Mucosa of rectum (tissue), 2 donors: ENCODE measurements around the gene PPP1R15A.
"Not testable (repeated sequence)": the region's sequence is repeated elsewhere in the genome, so short reads cannot be mapped to it uniquely, and the experiment has no call there.

Source experiments
- H3K27ac ChIP-seq, 2 donors: one replicate each; pipeline ENCODE4 v1.7.0; 2013; ENCODE audit warnings: inconsistent platforms in 2 of 2, low read depth in 2 of 2, low read length in 2 of 2
- H3K27me3 ChIP-seq, 2 donors: one replicate each; pipeline ENCODE4 v1.7.0; 2013; ENCODE audit warnings: low read length in 2 of 2; ENCODE audit not compliant: control insufficient read depth in 2 of 2, insufficient read depth in 2 of 2
- H3K36me3 ChIP-seq, 2 donors: one replicate each; pipeline ENCODE4 v1.7.0; 2013; ENCODE audit warnings: low read length in 2 of 2; ENCODE audit not compliant: control insufficient read depth in 2 of 2, insufficient read depth in 2 of 2
- H3K4me1 ChIP-seq, 2 donors: one replicate each; pipeline ENCODE4 v1.7.0; 2013; ENCODE audit warnings: low read length in 2 of 2, mild to moderate bottlenecking in 1 of 2; ENCODE audit not compliant: control insufficient read depth in 2 of 2, insufficient read depth in 2 of 2
- H3K4me3 ChIP-seq, 2 donors: one replicate each; pipeline ENCODE4 v1.7.0; 2013; ENCODE audit warnings: low read length in 2 of 2
- H3K9ac ChIP-seq, 2 donors: one replicate each; pipeline ENCODE4 v1.7.0; 2013; ENCODE audit warnings: low read length in 2 of 2, low read depth in 1 of 2, mild to moderate bottlenecking in 1 of 2
- H3K9me3 ChIP-seq, 2 donors: one replicate each; pipeline ENCODE4 v1.7.0; 2013; ENCODE audit warnings: low read length in 2 of 2; ENCODE audit not compliant: control insufficient read depth in 2 of 2
- donor health status: healthy.
- donor health status: Normal muscosa, but diverticular disease.

PPP1R15A gene

GRCh38 chr19:48879696-48880095, 7.5 kb downstream of the PPP1R15A start:
- peaks cover 10 to 14% of the 10 kb centered on the region in 2 donors for H3K4me1 ChIP-seq
- not testable (repeated sequence) for H3K9me3 ChIP-seq, H3K27me3 ChIP-seq, H3K9ac ChIP-seq, H3K4me3 ChIP-seq, H3K27ac ChIP-seq
- peaks cover 0 to 15% of the 10 kb centered on the region in 2 donors for H3K36me3 ChIP-seq

GRCh38 chr19:48881741-48882657, 9.8 kb downstream of the PPP1R15A start:
- H3K36me3 ChIP-seq = peaks cover 0 to 6% of the 10 kb centered on the region in 2 donors
- no peaks in the 10 kb centered on the region for H3K4me1 ChIP-seq
- H3K27ac ChIP-seq = no peak overlapping the region

GRCh38 chr19:48883726-48884125, 11.5 kb downstream of the PPP1R15A start:
- H3K9ac ChIP-seq = no peak overlapping the region
- H3K36me3 ChIP-seq = no peaks in the 10 kb centered on the region
- no peaks in the 10 kb centered on the region for H3K4me1 ChIP-seq
- no peak overlapping the region for H3K27ac ChIP-seq
- H3K27me3 ChIP-seq = no peaks in the 10 kb centered on the region
- no peak overlapping the region for H3K4me3 ChIP-seq
- no peaks in the 10 kb centered on the region for H3K9me3 ChIP-seq

More at GRCh38 chr19:48881741-48882657, 9.8 kb downstream of the PPP1R15A start:
- no peaks in the 10 kb centered on the region for H3K9me3 ChIP-seq
- no peaks in the 10 kb centered on the region for H3K27me3 ChIP-seq
- H3K9ac ChIP-seq = no peak overlapping the region
- no peak overlapping the region for H3K4me3 ChIP-seq

GRCh38 chr19:48887861-48888612, 15.8 kb downstream of the PPP1R15A start:
- peaks cover 2 to 4% of the 10 kb centered on the region in 2 donors for H3K4me1 ChIP-seq
- H3K27ac ChIP-seq = no peak overlapping the region
- H3K4me3 ChIP-seq = no peak overlapping the region
- no peaks in the 10 kb centered on the region for H3K27me3 ChIP-seq
- H3K36me3 ChIP-seq = no peaks in the 10 kb centered on the region
- H3K9me3 ChIP-seq = no peaks in the 10 kb centered on the region
- H3K9ac ChIP-seq = no peak overlapping the region

GRCh38 chr19:48889496-48889895, 17.3 kb downstream of the PPP1R15A start:
- not testable (repeated sequence) for H3K4me1 ChIP-seq, H3K27me3 ChIP-seq, H3K4me3 ChIP-seq, H3K27ac ChIP-seq, H3K36me3 ChIP-seq, H3K9ac ChIP-seq, H3K9me3 ChIP-seq

- Histone ChIP-seq H3K27ac (no peak overlapping the region), H3K4me1 (peaks cover 2 to 4% of the 10 kb centered on the region in 2 donors), H3K9ac (no peak overlapping the region), H3K4me3 (no peak overlapping the region), H3K27me3 (no peaks in the 10 kb centered on the region), H3K9me3 (no peaks in the 10 kb centered on the region), H3K36me3 (no peaks in the 10 kb centered on the region)
Measured at GRCh38 chr19:48890551-48890950, 18.3 kb downstream of the PPP1R15A start.

GRCh38 chr19:48895226-48895625, 23.0 kb downstream of the PPP1R15A start:
- Histone ChIP-seq H3K27ac (no peak overlapping the region), H3K9me3 (no peaks in the 10 kb centered on the region), H3K36me3 (no peaks in the 10 kb centered on the region), H3K9ac (no peak overlapping the region), H3K4me3 (no peak overlapping the region), H3K27me3 (no peaks in the 10 kb centered on the region), H3K4me1 (peaks cover 2 to 4% of the 10 kb centered on the region in 2 donors)

GRCh38 chr19:48896191-48896720, 24.0 kb downstream of the PPP1R15A start:
- Histone ChIP-seq H3K9me3 (no peaks in the 10 kb centered on the region), H3K4me1 (peaks cover 9 to 10% of the 10 kb centered on the region in 2 donors), H3K9ac (no peak overlapping the region), H3K27ac (no peak overlapping the region), H3K4me3 (peak overlapping the region; percentile 23 to 38), H3K36me3 (no peaks in the 10 kb centered on the region), H3K27me3 (no peaks in the 10 kb centered on the region)

- no peaks in the 10 kb centered on the region for H3K36me3 ChIP-seq
- no peak overlapping the region for H3K9ac ChIP-seq
- no peaks in the 10 kb centered on the region for H3K9me3 ChIP-seq
- no peaks in the 10 kb centered on the region for H3K27me3 ChIP-seq
- no peak overlapping the region for H3K4me3 ChIP-seq
- peaks cover 6 to 9% of the 10 kb centered on the region in 2 donors for H3K4me1 ChIP-seq
- H3K27ac ChIP-seq = no peak overlapping the region
Measured at GRCh38 chr19:48897181-48897580, 25.0 kb downstream of the PPP1R15A start.

- not testable (repeated sequence) for H3K27me3 ChIP-seq, H3K9me3 ChIP-seq, H3K4me1 ChIP-seq, H3K9ac ChIP-seq, H3K27ac ChIP-seq, H3K36me3 ChIP-seq
- peak overlapping the region in 1 of 2 donors; percentile 95 for H3K4me3 ChIP-seq
Measured at GRCh38 chr19:48899386-48899749, 27.1 kb downstream of the PPP1R15A start.
